Stimulated activated naive CD4-positive, alpha-beta T cell (primary cell): ENCODE data around the gene UQCRC1.

ENCODE experiments used
- DNase-seq, 6 experiments: peaks; one replicate each; lab custom pipeline; 2025; lab: John Stamatoyannopoulos, UW

UQCRC1 gene

DNA sequence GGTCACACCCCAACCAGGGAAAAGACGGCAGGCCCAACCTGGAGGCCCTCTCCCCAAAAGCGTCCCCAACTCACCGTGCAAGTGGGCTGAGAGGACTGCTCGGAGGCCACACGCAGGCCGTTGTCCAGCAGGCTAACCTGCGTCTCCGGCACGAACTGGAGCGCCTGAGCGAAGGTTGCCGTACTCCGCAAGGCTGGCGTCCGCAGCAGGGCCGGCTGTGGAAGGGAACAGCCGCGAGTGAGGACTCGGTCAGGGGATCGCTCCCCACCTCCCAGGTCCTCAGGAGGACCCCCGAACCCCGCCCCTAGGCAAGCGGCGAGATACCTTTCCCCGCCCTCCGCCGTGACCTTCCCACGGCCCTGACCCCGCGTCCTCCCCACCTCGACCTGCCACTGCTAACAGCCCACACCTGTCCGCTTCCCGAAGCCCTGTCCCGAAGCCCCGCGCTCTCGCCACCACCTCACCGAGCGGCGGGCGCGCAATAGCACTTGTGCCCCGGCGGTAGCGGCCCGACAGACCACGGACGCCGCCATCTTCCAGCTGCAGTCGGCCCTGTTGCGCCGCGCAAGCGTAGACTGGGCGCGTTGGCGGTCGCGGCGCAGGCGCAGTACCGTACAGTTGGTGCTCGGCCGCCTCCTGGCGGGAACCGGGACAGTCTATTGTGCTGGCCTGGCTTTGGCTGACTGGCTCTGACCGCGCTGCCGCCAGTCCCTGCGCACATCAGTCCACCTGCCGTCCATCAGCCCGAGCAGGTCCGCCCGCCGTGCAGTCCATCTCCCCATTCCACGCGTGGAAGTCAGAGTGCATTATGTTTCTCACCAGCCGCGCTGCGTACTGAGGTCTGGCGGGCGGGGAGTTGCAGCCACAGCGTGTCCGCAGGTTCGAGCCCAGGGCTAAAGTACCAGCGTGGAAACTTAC, at the start of gene UQCRC1:
Gene UQCRC1, minus strand, starts transcription at position 559 of the 918 bp plus-strand sequence. Its CDS starts 26 bp downstream, at position 533.
- peak; percentile 81 to 92 (median 86) for DNase-seq

- DNase-seq = peak in 4 of 6 experiments; percentile 15 to 42 (median 24)
These were observed 47.4 kb upstream of the UQCRC1 start for GRCh38 chr3:48656841-48657281.

DNA sequence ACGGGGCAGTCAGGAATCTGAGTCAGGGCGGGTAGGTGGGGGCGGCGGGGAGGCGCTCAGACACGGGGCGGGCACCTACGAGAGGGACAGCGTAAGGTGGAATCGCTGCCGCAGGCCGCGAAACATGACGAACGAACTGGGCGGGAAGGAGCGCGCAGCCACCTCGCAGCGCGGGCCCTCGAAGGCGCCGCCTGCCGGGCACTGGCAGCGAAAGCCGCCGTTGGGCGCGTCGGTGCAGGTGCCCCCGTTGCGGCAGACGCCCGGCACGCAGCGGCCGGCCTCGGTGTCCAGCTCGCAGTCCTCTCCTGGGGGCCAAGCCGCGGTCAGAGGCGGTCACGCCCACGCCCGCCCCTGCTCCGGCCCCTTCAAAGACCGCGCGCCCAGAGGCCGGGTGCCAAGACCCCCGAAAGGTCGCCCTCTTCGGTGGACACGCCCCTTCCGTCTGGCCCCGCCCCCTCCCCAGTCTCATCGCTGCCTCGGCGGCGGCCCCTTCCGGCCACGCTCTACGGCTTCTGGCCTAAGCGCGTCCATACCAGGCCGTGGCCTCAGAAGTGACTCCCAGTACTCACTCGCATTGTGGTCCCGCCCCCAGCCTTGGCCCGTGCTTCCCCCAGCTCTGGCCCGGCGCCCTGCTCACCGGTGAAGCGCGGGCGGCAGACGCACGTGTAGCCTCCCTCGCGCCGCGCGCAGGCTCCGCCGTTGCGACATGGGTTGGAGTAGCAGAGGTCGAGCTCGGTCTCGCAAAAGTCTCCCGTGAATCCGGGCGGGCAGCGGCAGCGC, 46.8 kb upstream of the UQCRC1 start:
- peak; percentile 69 to 93 (median 82) for DNase-seq

DNA sequence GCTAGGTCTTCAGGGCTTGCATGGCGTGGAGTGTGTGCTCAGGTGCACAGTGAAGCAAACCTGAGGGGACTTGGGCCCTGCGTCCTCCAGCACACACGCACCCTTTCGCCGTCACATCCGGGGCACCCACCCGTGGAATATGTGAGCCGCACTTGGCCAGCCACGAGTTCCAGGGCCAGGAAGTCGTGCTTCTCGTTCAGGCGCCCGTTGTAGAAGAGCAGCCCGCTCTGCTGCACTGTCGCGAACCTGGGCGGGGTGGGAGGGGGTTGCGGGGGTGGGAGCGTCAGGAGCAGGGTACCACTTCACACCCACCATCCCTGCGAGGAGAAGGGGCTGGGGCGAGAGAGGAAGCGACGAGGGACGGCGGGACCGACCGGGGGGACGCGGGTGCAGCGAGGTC, 46.2 kb upstream of the UQCRC1 start:
- peak in 5 of 6 experiments; percentile 29 to 66 (median 54) for DNase-seq

- no peak for DNase-seq
These were observed 45.6 kb upstream of the UQCRC1 start for GRCh38 chr3:48655063-48655462.

GRCh38 chr3:48652923-48653715, 43.7 kb upstream of the UQCRC1 start:
- DNase-seq = no peak

GRCh38 chr3:48651771-48652170, 42.3 kb upstream of the UQCRC1 start:
- DNase-seq = no peak

DNA sequence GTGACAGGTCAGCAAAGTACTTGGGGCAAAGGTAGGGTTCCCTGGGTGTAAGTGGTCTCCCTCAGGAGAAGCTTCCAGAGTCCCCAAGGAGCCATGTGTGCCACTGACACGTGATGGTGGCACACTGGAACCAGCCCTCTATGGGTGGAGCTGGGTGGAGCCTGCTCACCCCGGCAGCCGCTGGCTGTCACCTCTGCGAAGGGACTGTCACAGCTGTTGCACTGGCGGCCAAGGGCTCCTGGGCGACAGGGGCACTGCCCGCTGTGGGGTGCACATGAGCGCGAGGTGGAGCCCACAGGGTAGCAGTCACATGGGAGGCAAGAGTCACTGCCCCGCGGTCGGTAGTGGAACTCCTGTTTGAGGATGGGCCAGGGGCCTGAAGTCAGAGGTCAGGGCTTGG, 41.3 kb upstream of the UQCRC1 start:
- no peak for DNase-seq

- DNase-seq = no peak
These were observed 38.9 kb upstream of the UQCRC1 start for GRCh38 chr3:48648188-48648850.

- no peak for DNase-seq
These were observed 38.3 kb upstream of the UQCRC1 start for GRCh38 chr3:48647714-48648113.

- DNase-seq = no peak
These were observed 35.7 kb upstream of the UQCRC1 start for GRCh38 chr3:48644898-48645760.

DNA sequence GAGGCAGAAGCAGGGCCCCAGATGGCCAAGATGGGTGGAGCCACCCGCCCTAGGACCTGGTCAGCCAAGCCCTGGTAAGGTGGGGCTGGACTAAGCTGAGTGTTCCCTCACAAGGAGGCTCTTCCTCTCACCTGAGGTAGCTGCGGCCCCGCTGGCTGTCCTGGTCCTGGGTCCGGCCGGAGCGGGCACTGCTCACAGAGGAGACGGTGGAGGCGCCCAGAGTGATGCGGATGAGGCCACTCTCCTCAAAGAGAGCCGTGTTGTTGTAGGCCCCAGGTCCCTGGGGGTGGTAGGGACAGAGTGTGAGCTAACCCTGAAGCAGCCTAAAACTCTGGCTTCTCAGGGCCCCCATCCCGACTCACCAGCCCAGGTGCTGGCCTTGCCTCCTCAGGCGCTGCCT, 33.2 kb upstream of the UQCRC1 start:
- DNase-seq = no peak

- no peak for DNase-seq
These were observed 31.9 kb upstream of the UQCRC1 start for GRCh38 chr3:48641396-48641795.

GRCh38 chr3:48639944-48640606, 30.6 kb upstream of the UQCRC1 start:
- no peak for DNase-seq

- DNase-seq = no peak
These were observed 27.9 kb upstream of the UQCRC1 start for GRCh38 chr3:48637305-48637704.

DNA sequence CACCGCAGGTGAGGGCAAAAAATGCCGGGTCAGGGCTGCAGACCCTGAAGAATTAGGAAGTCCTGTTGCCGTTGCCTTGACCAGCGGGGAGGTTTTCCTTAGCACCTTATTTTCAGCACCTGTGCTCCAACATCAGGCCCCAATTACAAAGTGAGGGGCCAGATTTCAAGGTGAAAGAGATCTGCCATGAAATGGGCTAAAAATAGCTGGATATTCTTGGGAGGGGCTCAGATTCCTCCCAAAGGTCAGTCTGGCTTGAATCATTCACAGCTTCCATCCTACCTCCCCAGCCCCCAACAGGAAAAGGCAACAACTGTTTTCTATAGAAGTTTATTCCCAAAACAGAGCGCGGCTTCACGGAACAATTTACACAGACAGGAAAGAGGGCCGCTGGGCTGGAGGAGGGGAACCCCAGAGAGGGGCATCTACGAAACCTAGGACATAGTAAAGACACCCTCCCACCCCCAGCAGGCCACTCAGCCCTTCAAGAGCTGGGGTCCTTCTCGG, 26.8 kb upstream of the UQCRC1 start:
- DNase-seq = no peak

DNA sequence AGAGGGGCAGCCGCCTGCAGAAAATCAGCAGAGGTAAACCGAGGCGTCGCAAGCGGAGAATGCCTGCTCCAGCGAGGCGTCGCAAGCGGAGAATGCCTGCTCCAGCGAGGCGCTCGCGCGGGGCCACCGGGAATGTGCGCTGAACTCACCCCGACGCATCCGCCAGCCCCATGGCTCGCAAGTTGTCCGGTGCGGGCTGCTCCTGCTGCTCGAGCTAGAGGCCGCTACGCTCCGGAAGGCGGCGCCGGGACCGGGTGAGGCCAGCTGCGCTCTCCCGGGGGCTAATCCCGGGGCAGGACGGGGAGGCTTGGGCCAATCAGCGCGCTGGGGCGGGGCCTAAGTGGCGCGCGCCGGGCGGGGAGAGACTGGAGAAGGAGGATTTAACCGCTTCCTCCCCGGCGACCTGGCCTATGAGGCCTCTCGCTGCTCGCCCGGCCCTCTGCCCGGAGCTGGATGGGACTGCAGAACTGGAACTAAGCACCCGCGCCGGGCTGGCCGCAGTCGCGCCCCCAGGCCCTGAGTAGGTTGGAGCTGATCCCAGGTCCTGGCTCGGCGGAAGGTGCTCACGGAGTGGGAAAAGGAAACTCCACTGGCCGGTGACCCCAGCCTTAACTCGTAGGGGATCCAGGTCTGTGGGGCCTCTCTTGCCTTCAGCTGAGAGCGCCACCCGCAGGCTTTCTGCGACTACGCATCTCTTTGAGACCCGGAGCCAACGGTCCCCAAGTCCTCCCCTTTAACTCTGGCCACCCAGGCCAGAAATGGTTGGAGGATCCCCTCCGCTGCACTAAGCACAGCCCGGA, 26.0 kb upstream of the UQCRC1 start, which contains the start of gene SLC26A6:
Gene SLC26A6, minus strand, starts transcription at position 240 of the 800 bp plus-strand sequence. Its CDS starts 68 bp downstream, at position 172.
- DNase-seq = peak; percentile 79 to 92 (median 84)

DNA sequence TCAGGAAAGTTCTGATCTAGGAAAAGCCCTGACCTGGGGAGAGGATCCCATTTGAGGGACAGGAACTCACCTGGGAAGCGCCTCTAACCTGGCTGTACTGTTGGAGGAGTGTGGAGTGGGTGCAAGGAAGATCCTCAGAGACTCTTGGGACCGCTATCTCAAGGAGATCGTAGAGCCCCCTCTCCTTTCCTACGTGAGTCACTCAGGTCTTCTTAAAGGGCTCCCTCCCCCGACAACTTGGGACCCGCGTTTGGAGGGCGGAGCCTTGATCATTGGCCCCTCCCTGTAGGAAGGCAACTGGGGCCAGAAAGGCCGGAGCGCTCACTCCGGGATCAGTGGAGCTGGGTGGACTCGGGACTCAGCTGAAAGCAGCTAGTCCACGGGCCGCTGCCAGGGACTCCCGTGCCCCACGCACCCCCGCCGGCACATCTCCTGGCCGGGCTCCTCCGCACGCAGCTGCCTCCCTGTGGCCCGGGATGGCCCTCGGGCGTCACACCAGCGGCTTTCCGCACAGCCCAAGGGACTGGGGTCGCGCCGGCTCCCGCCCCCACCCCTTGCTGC, 25.3 kb upstream of the UQCRC1 start:
- DNase-seq = peak in 3 of 6 experiments; percentile 36 to 42 (median 37)
